ENCODE measurements around the gene SNAPC1.
"Not testable (repeated sequence)": the region's sequence is repeated elsewhere in the genome, so short reads cannot be mapped to it uniquely, and the experiment has no call there.

The SNAPC1 gene

DNA sequence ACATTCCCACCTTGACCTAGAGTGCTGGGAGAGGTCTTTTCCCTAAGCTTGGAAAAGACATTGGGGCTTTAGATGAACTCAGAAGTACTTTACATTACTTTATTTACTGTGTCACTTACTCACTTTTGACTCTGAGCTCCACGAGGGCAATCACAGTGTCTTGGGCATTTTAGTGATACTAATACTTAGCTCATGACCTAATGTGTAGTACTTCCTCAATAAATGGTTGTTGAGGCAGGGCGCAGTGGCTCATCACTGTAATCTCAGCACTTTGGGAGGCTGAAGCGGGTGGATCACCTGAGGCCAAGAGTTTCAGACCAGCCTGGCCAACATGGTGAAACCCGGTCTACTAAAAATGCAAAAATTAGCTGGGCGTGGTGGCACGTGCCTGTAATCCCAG, 19.8 kb upstream of the SNAPC1 start:
- Mint-ChIP-seq H3K27ac (no peak overlapping the region), H3K9me3 (no peaks in the 10 kb centered on the region), H3K4me1 (no peaks in the 10 kb centered on the region)

DNA sequence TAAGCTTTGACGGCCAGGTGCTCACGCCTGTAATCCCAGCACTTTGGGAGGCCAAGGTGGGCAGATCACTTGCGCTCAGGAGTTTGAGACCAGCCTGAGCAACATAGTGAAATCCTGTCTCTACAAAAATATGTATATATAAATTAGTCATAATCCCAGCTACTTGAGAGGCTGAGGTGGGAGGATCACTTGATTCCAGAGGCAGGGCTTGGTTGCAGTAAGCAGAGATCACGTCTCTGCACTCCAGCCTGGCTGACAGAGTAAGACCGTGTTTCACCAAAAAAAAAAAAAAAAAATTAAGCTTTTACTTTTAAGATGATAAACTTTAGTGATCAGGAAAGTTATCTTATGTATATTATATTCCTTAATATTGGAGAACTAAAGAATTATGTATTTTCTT, 18.0 kb upstream of the SNAPC1 start:
- H3K27ac Mint-ChIP-seq, result no peak overlapping the region
- H3K4me1 Mint-ChIP-seq, result no peaks in the 10 kb centered on the region
- H3K4me3 Mint-ChIP-seq, result no peak overlapping the region
- no peak for ATAC-seq
- H3K27me3 Mint-ChIP-seq, result no peaks in the 10 kb centered on the region
- H3K36me3 Mint-ChIP-seq, result peaks cover 32% of the 10 kb centered on the region
- H3K9me3 Mint-ChIP-seq, result no peaks in the 10 kb centered on the region

More for the DNA sequence above, 19.8 kb upstream of the SNAPC1 start:
- no peak overlapping the region for H3K4me3 Mint-ChIP-seq
- H3K36me3 Mint-ChIP-seq, result peaks cover 39% of the 10 kb centered on the region
- H3K27me3 Mint-ChIP-seq, result no peaks in the 10 kb centered on the region
- ATAC-seq, result no peak

DNA sequence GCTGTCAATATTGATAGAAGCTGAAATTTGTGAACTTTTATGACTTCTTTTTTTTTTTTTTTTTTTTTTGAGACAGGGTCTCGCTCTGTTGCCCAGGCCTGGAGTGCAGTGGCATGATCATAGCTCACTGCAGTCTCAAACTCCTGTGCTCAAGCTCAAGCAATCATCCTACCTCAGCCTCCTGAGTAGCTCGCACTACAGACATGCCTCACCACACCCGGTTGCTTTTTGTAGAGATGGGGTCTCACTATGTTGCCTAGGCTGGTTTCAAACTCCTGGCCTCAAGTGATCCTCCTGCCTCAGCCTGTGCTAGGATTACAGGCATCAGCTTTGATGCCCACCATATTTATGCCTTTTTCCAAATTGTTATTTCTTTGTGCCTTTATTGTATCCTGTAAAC, 15.9 kb upstream of the SNAPC1 start:
- not testable (repeated sequence) for H3K27ac Mint-ChIP-seq, H3K4me3 Mint-ChIP-seq, ATAC-seq, H3K9me3 Mint-ChIP-seq, H3K27me3 Mint-ChIP-seq, H3K4me1 Mint-ChIP-seq
- H3K36me3 Mint-ChIP-seq, result peaks cover 26% of the 10 kb centered on the region

- Mint-ChIP-seq H3K27me3 (no peaks in the 10 kb centered on the region), H3K4me1 (peaks cover 14% of the 10 kb centered on the region), H3K36me3 (peaks cover 26% of the 10 kb centered on the region), H3K4me3 (no peak overlapping the region), H3K9me3 (no peaks in the 10 kb centered on the region), H3K27ac (no peak overlapping the region)
- ATAC-seq, result no peak
Measured at GRCh38 chr14:61746881-61747280, 15.3 kb upstream of the SNAPC1 start.

- Mint-ChIP-seq H3K36me3 (peaks cover 26% of the 10 kb centered on the region), H3K4me1 (peaks cover 19% of the 10 kb centered on the region), H3K4me3 (no peak overlapping the region), H3K27ac (no peak overlapping the region), H3K9me3 (no peaks in the 10 kb centered on the region), H3K27me3 (no peaks in the 10 kb centered on the region)
- ATAC-seq, result no peak
Measured at GRCh38 chr14:61747342-61747741, 14.9 kb upstream of the SNAPC1 start.

DNA sequence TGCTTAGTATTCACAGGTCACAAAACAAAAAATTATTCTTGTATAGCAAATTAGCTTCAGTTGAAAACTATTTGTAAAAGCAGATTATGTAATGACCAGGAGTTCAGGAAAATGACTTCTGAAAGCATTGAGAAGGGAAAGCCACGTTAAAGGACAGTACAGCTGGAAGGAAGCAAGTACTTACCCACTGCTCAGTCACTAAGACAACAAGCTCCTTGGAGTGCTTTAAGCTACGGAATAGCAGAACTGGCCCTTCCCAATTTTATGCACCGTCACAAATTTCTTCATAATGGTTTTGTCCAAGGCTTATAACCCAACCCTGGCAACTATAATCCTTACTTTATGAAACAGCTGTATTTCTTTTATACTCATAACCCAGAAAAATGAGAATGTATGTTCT, 13.0 kb upstream of the SNAPC1 start:
- H3K4me3 Mint-ChIP-seq, result no peak overlapping the region
- no peak for ATAC-seq

GRCh38 chr14:61749867-61750266, 12.4 kb upstream of the SNAPC1 start:
- peaks cover 20% of the 10 kb centered on the region for H3K36me3 Mint-ChIP-seq
- no peak for ATAC-seq
- H3K27ac Mint-ChIP-seq, result no peak overlapping the region
- H3K4me3 Mint-ChIP-seq, result no peak overlapping the region
- H3K4me1 Mint-ChIP-seq, result peaks cover 32% of the 10 kb centered on the region
- no peaks in the 10 kb centered on the region for H3K9me3 Mint-ChIP-seq
- no peaks in the 10 kb centered on the region for H3K27me3 Mint-ChIP-seq

More for the DNA sequence above, 13.0 kb upstream of the SNAPC1 start:
- Mint-ChIP-seq H3K4me1 (peaks cover 32% of the 10 kb centered on the region), H3K27me3 (no peaks in the 10 kb centered on the region), H3K9me3 (no peaks in the 10 kb centered on the region), H3K36me3 (peaks cover 26% of the 10 kb centered on the region), H3K27ac (no peak overlapping the region)

DNA sequence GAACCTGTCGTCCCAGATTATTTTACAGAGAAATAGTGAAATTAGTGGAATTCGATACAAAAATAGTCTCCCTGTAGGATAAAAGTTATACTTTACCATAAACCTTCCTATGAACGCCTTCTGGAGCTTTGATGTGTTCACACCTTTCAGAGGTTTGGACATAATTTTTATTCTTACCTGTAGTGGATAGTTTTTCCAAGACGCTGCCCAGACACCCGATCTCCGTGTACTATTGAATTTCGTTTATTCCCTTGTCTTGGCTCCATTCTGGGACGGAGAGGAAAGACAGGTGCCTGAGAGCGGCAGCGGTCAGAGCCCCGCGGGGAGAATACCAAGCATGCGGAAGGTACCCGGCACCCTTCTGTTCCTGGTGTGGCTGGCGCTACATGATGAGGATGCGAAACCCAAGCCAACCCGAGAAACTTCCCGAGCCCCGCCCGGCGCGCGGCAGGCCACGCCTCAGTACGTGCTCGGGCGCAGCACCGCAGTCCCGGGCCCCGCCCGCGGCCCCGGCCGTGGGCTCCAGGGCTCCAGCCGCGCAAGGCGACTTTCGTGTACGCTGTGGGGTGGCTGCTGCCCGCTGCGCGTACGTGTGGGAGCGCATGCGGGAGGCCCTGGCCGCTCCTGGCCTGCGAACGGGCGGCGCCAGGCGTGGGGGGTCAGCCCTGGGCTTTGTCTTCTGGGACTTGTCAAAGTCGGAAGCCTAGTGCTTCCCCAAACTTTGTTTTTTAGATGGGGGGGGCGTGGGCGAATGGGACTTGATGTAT, 11.3 kb upstream of the SNAPC1 start:
- Mint-ChIP-seq H3K4me1 (peaks cover 32% of the 10 kb centered on the region), H3K36me3 (peaks cover 11% of the 10 kb centered on the region), H3K27me3 (no peaks in the 10 kb centered on the region), H3K27ac (peak overlapping the region; percentile 64), H3K4me3 (peak overlapping the region; percentile 84), H3K9me3 (no peaks in the 10 kb centered on the region)
- ATAC-seq, result peak; percentile 98

- Mint-ChIP-seq H3K4me1 (peaks cover 32% of the 10 kb centered on the region), H3K27me3 (no peaks in the 10 kb centered on the region), H3K27ac (peak overlapping the region; percentile 64), H3K4me3 (peak overlapping the region; percentile 84), H3K36me3 (peaks cover 8% of the 10 kb centered on the region), H3K9me3 (no peaks in the 10 kb centered on the region)
- no peak for ATAC-seq
Measured at GRCh38 chr14:61751475-61751989, 10.7 kb upstream of the SNAPC1 start.

DNA sequence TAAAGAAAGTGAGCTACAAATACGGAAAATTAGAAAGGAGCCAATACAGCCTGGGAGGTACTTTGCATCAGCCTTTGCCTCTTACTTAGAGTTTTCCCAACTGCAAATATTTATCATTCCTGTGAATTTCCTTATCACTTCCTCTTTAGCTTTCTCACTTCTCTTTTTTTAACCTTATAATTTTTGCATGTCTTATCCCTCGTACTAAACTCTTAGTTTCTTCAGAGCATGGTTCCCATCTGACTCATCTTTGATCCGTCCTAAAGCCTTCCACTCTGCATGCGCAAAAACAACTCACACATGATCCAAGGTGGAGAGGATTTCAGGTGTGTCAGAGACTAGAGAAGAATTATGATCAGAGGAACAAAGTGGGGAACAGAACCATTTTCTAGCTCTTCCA, 9.6 kb upstream of the SNAPC1 start:
- H3K4me3 Mint-ChIP-seq, result no peak overlapping the region
- peak; percentile 73 for ATAC-seq
- peak overlapping the region; percentile 3 for H3K27ac Mint-ChIP-seq
- H3K9me3 Mint-ChIP-seq, result no peaks in the 10 kb centered on the region
- H3K4me1 Mint-ChIP-seq, result peaks cover 32% of the 10 kb centered on the region
- H3K36me3 Mint-ChIP-seq, result no peaks in the 10 kb centered on the region
- H3K27me3 Mint-ChIP-seq, result no peaks in the 10 kb centered on the region

DNA sequence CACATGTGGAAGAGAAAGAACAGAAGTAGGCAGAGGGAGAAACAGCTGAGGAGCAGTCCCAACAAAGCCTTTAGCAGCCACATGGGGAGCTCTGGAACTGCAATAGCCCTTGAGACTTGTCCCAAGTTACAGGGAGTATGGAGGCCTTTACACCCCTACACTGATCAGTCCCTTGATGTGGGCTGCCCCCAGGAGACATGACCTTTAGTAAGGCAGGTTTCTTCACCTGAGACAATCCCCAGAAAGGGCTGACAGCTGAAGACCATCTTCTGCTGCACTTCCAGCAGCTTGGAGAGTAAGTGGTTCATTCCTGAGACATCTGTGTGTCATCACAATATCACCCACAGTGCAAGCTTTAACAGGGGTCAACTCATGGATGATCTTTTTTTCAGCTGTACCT, 8.6 kb upstream of the SNAPC1 start:
- H3K27me3 Mint-ChIP-seq, result no peaks in the 10 kb centered on the region
- no peak overlapping the region for H3K27ac Mint-ChIP-seq
- peaks cover 32% of the 10 kb centered on the region for H3K4me1 Mint-ChIP-seq
- H3K4me3 Mint-ChIP-seq, result no peak overlapping the region
- H3K9me3 Mint-ChIP-seq, result no peaks in the 10 kb centered on the region
- H3K36me3 Mint-ChIP-seq, result no peaks in the 10 kb centered on the region
- no peak for ATAC-seq

DNA sequence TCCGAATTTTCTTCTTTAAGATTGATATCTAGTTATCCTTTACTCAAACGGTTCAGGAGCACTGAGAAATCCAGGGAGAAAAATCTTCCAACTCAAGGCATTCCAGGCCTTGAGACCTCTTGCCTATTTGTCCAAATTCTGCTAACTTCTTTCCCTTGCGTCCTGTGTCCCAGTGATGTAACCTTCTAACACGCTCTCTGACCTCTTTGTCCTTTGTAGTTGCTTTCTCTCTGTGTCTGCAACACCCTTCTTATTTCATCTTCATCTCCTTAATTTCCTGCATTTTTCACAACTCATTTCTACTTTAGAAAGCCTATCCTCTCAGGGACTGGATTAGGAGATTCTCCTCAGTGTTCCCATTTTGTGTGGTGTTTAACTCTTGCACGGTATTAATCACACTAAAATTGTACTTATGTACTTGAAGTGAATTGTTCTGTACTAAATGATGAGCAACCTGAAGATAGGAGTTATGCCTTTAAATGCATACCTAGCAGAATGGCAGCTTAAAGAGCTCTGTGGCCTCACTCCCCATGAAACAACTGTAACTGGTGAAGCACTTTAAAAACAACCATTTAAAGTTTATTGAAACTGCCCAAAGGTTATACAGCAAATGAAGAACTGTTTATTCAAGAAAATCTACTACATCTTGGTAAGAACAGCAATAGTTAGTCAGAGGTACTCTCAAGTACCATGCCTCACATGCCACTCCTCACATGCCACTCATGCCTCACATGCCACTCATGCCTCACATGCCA, 7.4 kb upstream of the SNAPC1 start:
- Mint-ChIP-seq H3K27me3 (no peaks in the 10 kb centered on the region), H3K27ac (no peak overlapping the region), H3K4me1 (peaks cover 32% of the 10 kb centered on the region), H3K9me3 (no peaks in the 10 kb centered on the region), H3K36me3 (no peaks in the 10 kb centered on the region), H3K4me3 (no peak overlapping the region)
- ATAC-seq, result no peak

- not testable (repeated sequence) for H3K9me3 Mint-ChIP-seq, H3K27ac Mint-ChIP-seq, H3K27me3 Mint-ChIP-seq, ATAC-seq, H3K4me3 Mint-ChIP-seq, H3K36me3 Mint-ChIP-seq
- peaks cover 32% of the 10 kb centered on the region for H3K4me1 Mint-ChIP-seq
Measured at GRCh38 chr14:61755382-61755742, 6.9 kb upstream of the SNAPC1 start.

- no peak for ATAC-seq
- H3K36me3 Mint-ChIP-seq, result no peaks in the 10 kb centered on the region
- peaks cover 25% of the 10 kb centered on the region for H3K4me1 Mint-ChIP-seq
- H3K27me3 Mint-ChIP-seq, result no peaks in the 10 kb centered on the region
- no peak overlapping the region for H3K4me3 Mint-ChIP-seq
- no peaks in the 10 kb centered on the region for H3K9me3 Mint-ChIP-seq
- H3K27ac Mint-ChIP-seq, result no peak overlapping the region
Measured at GRCh38 chr14:61756135-61756534, 6.1 kb upstream of the SNAPC1 start.

DNA sequence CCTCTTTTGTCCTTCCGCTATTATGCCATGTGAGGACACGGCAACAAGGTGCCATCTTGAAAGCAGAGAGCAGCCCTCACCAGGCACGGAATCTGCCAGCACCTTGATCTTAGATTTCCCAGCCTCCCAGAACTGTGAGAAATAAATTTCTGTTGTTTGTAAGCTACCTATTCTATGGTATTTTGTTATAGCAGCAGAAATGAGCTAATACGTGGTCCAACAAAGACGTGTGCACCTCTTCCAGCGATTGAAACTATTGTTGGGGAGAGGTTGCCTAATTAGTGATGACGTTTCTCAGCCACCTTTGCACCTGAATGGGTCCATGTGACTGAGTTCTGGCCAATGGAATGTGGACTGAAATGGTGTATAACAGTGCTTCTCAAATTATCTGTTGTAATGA, 2.3 kb upstream of the SNAPC1 start:
- H3K4me1 Mint-ChIP-seq, result peaks cover 33% of the 10 kb centered on the region
- H3K36me3 Mint-ChIP-seq, result no peaks in the 10 kb centered on the region
- H3K27me3 Mint-ChIP-seq, result no peaks in the 10 kb centered on the region
- no peak overlapping the region for H3K27ac Mint-ChIP-seq
- no peak overlapping the region for H3K4me3 Mint-ChIP-seq
- no peaks in the 10 kb centered on the region for H3K9me3 Mint-ChIP-seq
- no peak for ATAC-seq

GRCh38 chr14:61761557-61761956, 663 bp upstream of the SNAPC1 start:
- Mint-ChIP-seq H3K27ac (peak overlapping the region; percentile 93), H3K4me3 (peak overlapping the region; percentile 97), H3K9me3 (no peaks in the 10 kb centered on the region), H3K36me3 (peaks cover 5% of the 10 kb centered on the region), H3K27me3 (no peaks in the 10 kb centered on the region), H3K4me1 (peaks cover 49% of the 10 kb centered on the region)
- ATAC-seq, result no peak
